Tibial nerve (tissue), 4 donors: ENCODE results near the gene PHACTR1.

Experiments used
- EP300 ChIP-seq, 2 donors: sonication (generic); formaldehyde crosslinking; IDR thresholded peaks; one replicate each; pipeline ENCODE4 v1.6.1; 2017; ENCODE audit warnings: antibody characterized with exemption in 2 of 2, mild to moderate bottlenecking in 1 of 2
- POLR2A ChIP-seq, 2 donors: fragments of 450-650 bp; IDR thresholded peaks; one replicate each; pipeline ENCODE4 v1.6.1; 2017; ENCODE audit warnings: antibody characterized with exemption in 2 of 2, mild to moderate bottlenecking in 2 of 2, moderate library complexity in 2 of 2
- TF ChIP-seq, protein P1 (sequence below), 5 experiments: fragments of 200-600 bp in 3 of 5; fragments of 450-650 bp in 2 of 5; sonication (generic) in 3 of 5; IDR thresholded peaks; one replicate each; pipeline ENCODE4 v1.5.1; 2016 to 2019; ENCODE audit warnings: antibody characterized with exemption in 5 of 5, mild to moderate bottlenecking in 3 of 5, moderate library complexity in 2 of 5

DNA sequence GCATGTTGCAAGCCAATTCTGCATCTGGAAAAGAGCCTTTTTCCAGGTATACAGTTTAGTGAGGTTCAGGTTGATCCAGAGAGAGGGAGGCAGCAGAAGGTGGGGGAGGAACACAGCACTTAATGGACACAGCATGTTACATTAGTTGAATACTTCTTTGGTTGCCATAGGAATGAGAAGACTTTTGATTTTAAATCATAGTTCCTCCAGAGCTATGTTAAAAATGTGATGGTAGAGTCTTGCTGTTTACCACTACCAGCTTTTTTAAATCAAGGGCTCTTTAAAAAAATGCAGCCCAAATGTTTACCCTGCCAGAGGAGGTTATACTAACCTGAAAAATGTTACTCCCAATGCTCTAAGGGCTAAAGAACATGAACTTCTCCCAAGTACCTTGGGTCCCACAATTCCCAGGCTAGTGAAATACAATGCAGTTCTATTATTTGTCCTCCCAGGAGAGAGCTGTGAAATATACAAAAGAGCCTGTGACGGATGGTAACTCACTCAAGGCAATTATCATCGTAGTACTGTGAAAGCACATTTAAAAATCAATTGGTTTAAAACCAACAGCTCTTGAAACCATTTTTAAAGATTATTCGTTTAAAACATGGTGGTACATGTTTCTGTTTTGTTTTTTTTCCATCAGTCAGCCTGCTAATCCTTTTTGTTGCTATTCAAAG is 6.9 kb upstream of the PHACTR1 start:
- TF ChIP-seq, protein P1, sequence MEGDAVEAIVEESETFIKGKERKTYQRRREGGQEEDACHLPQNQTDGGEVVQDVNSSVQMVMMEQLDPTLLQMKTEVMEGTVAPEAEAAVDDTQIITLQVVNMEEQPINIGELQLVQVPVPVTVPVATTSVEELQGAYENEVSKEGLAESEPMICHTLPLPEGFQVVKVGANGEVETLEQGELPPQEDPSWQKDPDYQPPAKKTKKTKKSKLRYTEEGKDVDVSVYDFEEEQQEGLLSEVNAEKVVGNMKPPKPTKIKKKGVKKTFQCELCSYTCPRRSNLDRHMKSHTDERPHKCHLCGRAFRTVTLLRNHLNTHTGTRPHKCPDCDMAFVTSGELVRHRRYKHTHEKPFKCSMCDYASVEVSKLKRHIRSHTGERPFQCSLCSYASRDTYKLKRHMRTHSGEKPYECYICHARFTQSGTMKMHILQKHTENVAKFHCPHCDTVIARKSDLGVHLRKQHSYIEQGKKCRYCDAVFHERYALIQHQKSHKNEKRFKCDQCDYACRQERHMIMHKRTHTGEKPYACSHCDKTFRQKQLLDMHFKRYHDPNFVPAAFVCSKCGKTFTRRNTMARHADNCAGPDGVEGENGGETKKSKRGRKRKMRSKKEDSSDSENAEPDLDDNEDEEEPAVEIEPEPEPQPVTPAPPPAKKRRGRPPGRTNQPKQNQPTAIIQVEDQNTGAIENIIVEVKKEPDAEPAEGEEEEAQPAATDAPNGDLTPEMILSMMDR (IDR thresholded peaks at IDR 0.05), result no peak
- TF ChIP-seq EP300 (IDR thresholded peaks at IDR 0.05) (no peak), POLR2A (IDR thresholded peaks at IDR 0.05) (no peak)
